Epithelial cell of proximal tubule (primary cell): Measurements from ENCODE around the gene ORC2. TPM values are rescaled to one million over a fixed set of nuclear protein-coding genes. Genes with fewer than 3 reads are reported as not detected.

Experiments
- DNase-seq: peaks from one replicate; pipeline ENCODE4 v3.0.0-alpha.2; 2011; ENCODE audit warnings: low read depth
- H3K4me3 ChIP-seq: 2 replicates; pipeline ENCODE4 v1.5.1; 2011; ENCODE audit warnings: low read depth, mild to moderate bottlenecking, low read length
- total RNA-seq: library from RNA; depleted of rRNA; stranded (reverse); fragments of >200 nt; gene quantifications from 2 replicates; pipeline ENCODE4 v1.2.3, GENCODE V29; 2015
- TF ChIP-seq, protein P1 (sequence below): conservative IDR thresholded peaks from 2 replicates; pipeline ENCODE4 v1.5.1; 2012; ENCODE audit warnings: low read depth, mild to moderate bottlenecking, low read length

The ORC2 gene
- total RNA-seq, 1 donor from 2014 or later = 16.8 TPM

DNA sequence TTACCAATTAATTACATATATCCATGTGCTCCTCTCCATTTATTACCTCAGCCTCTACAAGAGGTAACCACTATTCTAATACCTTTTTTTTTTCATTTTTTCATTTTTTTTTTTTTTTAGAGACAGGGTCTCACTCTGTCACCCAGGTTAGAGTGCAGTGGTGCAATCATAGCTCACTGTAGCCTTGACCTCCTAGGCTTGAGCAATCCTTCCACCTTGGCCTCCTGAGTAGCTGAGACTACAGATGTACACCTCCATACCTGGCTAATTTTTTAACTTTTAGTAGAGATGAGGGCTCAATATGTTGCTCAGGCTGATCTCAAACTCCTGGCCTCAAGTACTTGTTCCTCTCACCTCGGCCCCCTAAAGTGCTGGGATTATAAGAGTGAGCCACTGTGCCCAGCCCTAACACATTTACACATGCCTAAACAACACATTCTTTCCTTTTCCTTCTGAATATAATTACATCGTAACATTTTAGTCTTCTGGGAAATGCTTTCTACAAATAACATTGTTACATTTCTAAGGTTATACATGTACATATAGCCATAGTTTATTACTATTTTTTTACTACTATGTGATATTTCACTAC lies 85.1 kb downstream of the ORC2 start:
- TF ChIP-seq, protein P1, sequence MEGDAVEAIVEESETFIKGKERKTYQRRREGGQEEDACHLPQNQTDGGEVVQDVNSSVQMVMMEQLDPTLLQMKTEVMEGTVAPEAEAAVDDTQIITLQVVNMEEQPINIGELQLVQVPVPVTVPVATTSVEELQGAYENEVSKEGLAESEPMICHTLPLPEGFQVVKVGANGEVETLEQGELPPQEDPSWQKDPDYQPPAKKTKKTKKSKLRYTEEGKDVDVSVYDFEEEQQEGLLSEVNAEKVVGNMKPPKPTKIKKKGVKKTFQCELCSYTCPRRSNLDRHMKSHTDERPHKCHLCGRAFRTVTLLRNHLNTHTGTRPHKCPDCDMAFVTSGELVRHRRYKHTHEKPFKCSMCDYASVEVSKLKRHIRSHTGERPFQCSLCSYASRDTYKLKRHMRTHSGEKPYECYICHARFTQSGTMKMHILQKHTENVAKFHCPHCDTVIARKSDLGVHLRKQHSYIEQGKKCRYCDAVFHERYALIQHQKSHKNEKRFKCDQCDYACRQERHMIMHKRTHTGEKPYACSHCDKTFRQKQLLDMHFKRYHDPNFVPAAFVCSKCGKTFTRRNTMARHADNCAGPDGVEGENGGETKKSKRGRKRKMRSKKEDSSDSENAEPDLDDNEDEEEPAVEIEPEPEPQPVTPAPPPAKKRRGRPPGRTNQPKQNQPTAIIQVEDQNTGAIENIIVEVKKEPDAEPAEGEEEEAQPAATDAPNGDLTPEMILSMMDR = no peak
- no peak overlapping the region for H3K4me3 ChIP-seq
- DNase-seq = no peak

DNA sequence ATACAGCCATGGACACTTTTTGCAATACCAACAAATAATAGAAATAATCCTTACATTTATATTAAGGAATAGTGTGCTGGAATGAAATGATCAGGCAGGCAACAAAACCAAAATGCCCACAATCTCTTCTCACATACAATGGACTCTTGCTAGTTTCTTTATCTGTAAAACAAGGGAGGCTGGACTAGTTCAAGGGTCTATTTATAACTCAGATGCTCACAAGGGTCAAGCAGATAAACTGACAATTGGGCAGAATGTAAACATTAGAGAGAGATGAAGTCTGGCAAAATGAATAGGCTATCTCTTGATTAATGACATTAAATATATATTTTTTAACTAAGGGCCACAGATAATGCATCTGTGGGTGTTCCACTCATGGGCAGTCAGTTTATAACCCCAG lies 86.0 kb downstream of the ORC2 start:
- no peak overlapping the region for H3K4me3 ChIP-seq
- TF ChIP-seq, protein P1 = no peak
- no peak for DNase-seq

DNA sequence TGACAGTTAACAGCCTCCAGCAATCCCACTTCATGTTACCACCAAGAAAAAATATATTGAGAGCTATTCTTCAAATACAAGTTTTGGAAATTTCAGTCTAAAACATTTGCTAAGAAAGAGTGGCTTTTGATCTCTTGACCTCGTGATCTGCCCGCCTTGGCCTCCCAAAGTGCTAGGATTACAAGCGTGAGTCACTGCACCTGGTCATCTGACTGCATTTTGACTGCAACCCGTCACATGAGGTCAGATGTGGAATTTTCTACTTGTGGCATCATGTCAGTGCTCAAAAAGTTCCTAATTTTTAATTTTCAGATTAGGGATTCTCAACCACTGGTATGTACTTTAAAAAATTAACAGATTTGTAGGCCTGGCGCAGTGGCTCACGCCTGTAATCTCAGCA lies 89.9 kb downstream of the ORC2 start:
- H3K4me3 ChIP-seq = no peak overlapping the region
- TF ChIP-seq, protein P1 = no peak
- DNase-seq = no peak

DNA sequence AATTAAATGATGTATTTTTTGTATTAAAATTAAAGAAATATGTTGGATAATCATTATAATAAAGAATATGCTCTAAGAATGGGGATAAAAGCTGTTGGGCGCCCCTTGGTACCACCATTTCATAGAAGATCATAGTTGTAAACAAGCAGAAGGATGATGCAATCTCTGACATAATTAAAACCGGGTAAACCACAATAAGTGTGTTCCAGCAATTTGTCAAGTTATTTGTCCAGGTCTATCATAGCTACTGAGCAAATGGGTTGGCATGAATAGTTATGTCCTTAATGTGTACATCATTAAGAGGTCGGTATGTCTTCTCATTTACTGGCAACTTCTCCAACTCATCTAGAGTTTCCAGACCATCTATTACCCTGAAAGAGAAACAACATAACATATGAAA lies 92.3 kb downstream of the ORC2 start:
- no peak for DNase-seq

DNA sequence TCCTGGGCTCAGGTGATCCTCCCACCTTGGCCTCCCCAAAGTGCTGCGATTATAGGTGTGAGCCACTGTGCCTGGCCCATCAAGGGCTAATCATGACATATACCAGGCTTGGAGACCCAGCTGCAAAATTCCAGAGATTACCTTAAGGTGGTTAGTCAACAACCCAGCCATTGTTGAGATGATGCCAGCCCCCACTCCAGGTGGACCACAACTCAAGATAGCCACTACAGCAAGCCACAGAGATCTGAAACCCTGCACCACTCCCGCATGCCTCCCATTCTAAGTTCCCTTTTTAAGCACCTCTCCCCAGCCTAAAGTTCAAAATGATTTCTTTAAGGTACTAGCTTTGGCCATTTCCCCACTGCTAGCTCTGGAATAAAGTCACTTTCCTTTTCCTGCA lies 94.4 kb downstream of the ORC2 start:
- DNase-seq = no peak
- TF ChIP-seq, protein P1 = no peak
- no peak overlapping the region for H3K4me3 ChIP-seq

More for the DNA sequence above, 92.3 kb downstream of the ORC2 start:
- H3K4me3 ChIP-seq = no peak overlapping the region
- TF ChIP-seq, protein P1 = no peak

DNA sequence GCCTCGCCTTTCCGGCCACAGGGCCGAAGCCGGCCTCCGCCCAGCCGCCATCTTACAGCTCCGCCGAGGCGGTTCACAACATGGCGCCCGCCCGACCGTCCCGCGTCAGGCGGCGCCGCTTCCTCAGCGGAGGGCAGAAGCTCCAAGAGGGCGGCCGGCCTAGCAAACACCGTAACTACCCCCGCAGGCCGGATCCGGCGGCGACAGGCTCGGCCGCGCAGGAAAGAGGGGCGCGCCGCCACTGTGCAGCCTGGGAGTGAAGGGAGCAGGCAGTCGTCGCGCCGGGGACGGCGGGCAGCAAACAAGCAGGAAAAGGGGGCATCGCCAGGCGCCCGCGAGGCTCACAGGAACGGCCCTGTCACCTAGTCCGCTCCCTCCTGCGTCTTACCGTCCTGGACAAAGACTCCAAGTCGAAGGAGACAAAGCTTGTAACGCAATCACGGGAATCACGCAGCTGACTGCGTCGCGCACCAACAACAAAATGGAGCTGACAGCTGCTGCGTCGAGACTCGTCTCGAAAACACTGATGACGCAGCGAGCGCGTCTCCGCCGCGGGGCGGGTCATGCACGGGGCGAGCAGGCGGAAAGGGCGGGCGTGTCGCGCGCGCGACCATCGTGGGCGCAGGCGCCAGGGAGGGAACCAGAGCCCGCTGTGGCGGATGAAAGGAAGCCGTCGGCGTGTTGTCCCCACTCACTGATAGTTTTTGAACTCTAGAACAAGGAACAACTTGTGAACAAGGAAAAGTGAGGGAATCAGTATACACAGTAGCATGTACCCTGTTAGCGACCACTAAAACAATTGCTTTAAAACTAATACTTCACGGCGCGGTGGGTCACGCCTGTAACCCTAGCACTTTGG lies 99.1 kb downstream of the ORC2 start, which contains the start of gene CLK1:
Gene CLK1, minus strand, starts transcription at position 483 of the 859 bp plus-strand sequence. CDS start 2,796 bp downstream, outside the sequence.
- TF ChIP-seq, protein P1 = no peak
- DNase-seq = peak; percentile 42

DNA sequence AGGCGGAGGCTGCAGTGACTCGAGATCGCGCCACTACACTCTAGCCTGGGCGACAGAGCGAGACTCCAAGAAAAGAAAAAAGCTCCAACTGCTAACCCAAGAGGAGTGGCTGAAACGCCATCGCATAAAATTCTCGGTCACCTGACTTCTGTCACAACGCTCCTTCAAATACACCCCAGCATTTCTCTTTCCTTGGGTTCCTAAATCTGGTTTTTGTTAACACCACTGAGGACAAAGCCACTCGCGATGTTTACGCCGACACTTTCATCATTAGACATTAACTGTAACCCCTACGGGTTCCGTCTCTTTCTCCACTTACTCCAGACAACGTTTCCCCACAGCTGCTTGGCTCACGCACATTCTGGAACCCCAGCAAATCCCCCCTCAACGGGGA lies 99.7 kb downstream of the ORC2 start:
- peak overlapping the region; percentile 99 for H3K4me3 ChIP-seq
- DNase-seq = no peak
- TF ChIP-seq, protein P1 = no peak

More for the DNA sequence above, 99.1 kb downstream of the ORC2 start, which contains the start of gene CLK1:
- H3K4me3 ChIP-seq = peak within 1 kb of the TSS; percentile 99
